Erythroblast (primary cell): ENCODE data around the gene APELA.
A peak's percentile ranks its signal among the peaks of the same experiment; 100 is the strongest.

Source experiments
- DNase-seq, 2 experiments: peaks; one replicate each; lab custom pipeline; 2025; lab: John Stamatoyannopoulos, UW
- GATA1 ChIP-seq: IDR thresholded peaks from 2 replicates; pipeline ENCODE4 v1.6.1; 2011; ENCODE audit warnings: low read depth, mild to moderate bottlenecking, control low read depth, low read length, moderate library complexity
- POLR2A ChIP-seq: IDR thresholded peaks from 2 replicates; pipeline ENCODE4 v1.6.1; 2011; ENCODE audit warnings: mild to moderate bottlenecking, low read length

APELA gene

DNA sequence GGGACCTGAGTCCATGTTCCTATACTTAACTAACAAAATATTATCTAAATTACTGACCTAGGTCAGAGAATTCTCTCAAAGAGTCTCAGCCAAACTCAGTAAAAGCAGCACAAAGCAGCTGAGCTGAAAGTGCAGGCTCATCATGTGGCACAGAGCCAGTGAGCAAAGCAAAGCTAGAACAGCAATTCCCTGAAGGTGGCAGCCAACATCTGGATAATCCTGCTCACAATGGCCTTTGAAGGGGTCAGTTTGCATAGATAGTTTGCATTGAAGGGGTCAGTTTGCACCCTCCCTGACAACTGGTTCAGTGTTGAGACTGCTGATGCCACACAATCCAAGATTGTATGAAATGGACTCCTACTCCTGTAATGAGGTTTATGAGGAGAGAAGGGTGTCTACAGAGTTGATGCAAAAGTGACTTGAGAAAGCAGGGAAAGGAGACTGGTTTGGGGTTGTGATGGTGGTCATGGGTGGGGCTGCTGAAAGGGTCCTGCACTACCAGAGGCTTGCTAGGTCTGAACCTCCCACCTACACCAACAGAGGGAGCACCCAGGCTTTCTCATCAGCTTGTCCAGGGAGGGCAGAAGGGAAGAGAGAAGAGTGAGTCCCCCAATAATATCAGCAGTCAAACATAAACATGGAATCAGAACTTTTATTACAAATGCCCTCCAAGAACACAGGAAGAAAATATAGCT, 60.7 kb downstream of the APELA start:
- TF ChIP-seq GATA1 (no peak), POLR2A (no peak)
- peak in 1 of 2 experiments; percentile 23 for DNase-seq

DNA sequence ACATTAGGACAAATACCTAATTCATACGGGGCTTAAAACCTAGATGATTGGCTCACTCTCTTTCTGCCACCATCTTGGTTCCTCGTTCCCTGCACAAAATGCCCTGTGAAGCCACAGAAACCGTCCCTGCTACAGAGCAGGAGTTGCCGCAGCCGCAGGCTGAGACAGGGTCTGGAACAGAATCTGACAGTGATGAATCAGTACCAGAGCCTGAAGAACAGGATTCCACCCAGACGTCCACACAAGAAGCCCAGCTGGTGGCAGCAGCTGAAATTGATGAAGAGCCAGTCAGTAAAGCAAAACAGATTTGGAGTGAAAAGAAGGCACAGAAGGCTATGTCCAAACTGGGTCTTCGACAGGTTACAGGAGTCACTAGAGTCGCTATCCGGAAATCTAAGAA, 66.2 kb downstream of the APELA start:
- no peak for TF ChIP-seq POLR2A
- no peak for TF ChIP-seq GATA1
- DNase-seq: no peak

DNA sequence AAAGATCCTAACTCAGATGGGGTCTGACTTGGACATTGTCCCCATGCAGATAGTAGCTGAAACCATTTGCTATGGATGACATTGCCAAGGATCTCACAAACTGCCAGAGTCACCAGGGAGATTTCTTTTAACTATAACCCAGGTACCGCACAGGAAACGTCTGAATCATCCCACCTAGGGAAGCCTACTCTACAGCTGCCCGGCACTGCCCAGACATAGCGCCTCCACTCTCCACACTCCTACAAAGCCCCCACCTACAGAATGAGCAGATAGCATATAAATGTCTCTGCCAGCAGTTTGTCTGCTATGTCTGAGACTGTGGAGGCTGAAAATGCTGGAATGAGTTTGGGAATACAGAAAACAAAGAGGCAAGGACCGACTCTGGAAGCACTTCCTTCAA, 68.2 kb downstream of the APELA start:
- no peak for TF ChIP-seq POLR2A
- TF ChIP-seq GATA1: no peak
- DNase-seq: no peak

DNA sequence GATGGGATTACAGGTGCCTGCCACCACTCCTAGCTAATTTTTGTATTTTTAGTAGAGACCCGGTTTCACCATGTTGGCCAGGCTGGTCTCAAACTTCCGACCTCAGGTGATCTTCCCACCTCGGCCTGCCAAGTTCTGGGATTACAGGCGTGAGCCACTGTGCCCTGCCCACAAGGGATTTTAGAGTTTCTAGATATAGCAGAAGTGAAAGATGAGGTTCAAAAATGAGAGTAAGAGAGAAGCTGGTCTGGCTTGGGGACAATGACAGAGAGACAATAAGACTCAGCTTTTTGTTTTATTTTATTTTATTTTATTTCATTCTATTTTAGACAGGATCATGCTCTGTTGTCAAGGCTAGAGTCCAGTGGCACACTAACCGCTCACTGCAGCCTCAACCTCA, 69.8 kb downstream of the APELA start:
- no peak for TF ChIP-seq GATA1
- no peak for TF ChIP-seq POLR2A
- no peak for DNase-seq
